WTC11 (cell line): Measurements from ENCODE around the gene CPEB3. TPM values are rescaled to one million over a fixed set of nuclear protein-coding genes. Genes with fewer than 3 reads are reported as not detected.

Experiments
- ATAC-seq: fragments of 200-7000 bp; cut with Tn5 transposase; 2 replicates; pipeline ENCODE4 v1.10.0; 2021; ENCODE audit warnings: mild to moderate bottlenecking, moderate library complexity
- CTCF ChIA-PET: fragments of 300-600 bp; sonication (Branson Sonifier 250); formaldehyde crosslinking; loops from one replicate; lab custom pipeline; 2021; ENCODE audit warnings: antibody characterized with exemption; lab: Charles Lee
- POLR2A ChIA-PET: fragments of 350-600 bp; sonication (Branson Sonifier 250); formaldehyde crosslinking; loops from one replicate; lab custom pipeline; 2021; ENCODE audit warnings: antibody characterized with exemption; lab: Charles Lee
- DNase-seq: peaks from one replicate; pipeline ENCODE4 v3.0.0; 2021; ENCODE audit warnings: low spot score
- H3K27ac Mint-ChIP-seq: 2 replicates; pipeline ENCODE4 v1.8.0; 2021; ENCODE audit warnings: mixed read lengths
- H3K27me3 Mint-ChIP-seq: 2 replicates; pipeline ENCODE4 v1.8.0; 2021; ENCODE audit warnings: low read depth, mild to moderate bottlenecking, moderate library complexity, mixed read lengths
- H3K36me3 Mint-ChIP-seq: 2 replicates; pipeline ENCODE4 v1.8.0; 2021; ENCODE audit warnings: mixed read lengths
- H3K4me1 Mint-ChIP-seq: 2 replicates; pipeline ENCODE4 v1.8.0; 2022; ENCODE audit warnings: mixed read lengths
- H3K4me3 Mint-ChIP-seq: 2 replicates; pipeline ENCODE4 v1.8.0; 2021; ENCODE audit warnings: mild to moderate bottlenecking, moderate library complexity, mixed read lengths
- H3K9me3 Mint-ChIP-seq: 2 replicates; pipeline ENCODE4 v1.8.0; 2021; ENCODE audit warnings: mixed read lengths
- ATF1 ChIP-seq: sonication (generic); formaldehyde crosslinking; IDR thresholded peaks from 2 replicates; pipeline ENCODE4 v1.8.1; 2023; ENCODE audit warnings: mild to moderate bottlenecking, moderate library complexity, missing genetic modification reagents
- ETV6 ChIP-seq: sonication (generic); formaldehyde crosslinking; IDR thresholded peaks from 2 replicates; pipeline ENCODE4 v1.8.1; 2022; ENCODE audit warnings: mild to moderate bottlenecking, missing genetic modification reagents
- FOXP1 ChIP-seq: sonication (generic); formaldehyde crosslinking; IDR thresholded peaks from 2 replicates; pipeline ENCODE4 v1.8.0; 2022; ENCODE audit warnings: missing genetic modification reagents, mild to moderate bottlenecking, moderate library complexity, borderline replicate concordance
- HMGA2 ChIP-seq: fragments of 250-450 bp; sonication (Bioruptor Pico); IDR thresholded peaks from 2 replicates; pipeline ENCODE4 v1.4.0; 2021; ENCODE audit warnings: mild to moderate bottlenecking, moderate library complexity
- IRF2 ChIP-seq: sonication (generic); formaldehyde crosslinking; IDR thresholded peaks from 2 replicates; pipeline ENCODE4 v1.8.0; 2022; ENCODE audit warnings: low read depth, missing genetic modification reagents, borderline replicate concordance
- KAT7 ChIP-seq: sonication (generic); formaldehyde crosslinking; IDR thresholded peaks from 2 replicates; pipeline ENCODE4 v1.8.1; 2023; ENCODE audit warnings: missing genetic modification reagents, mild to moderate bottlenecking, borderline replicate concordance
- MYBL2 ChIP-seq: sonication (generic); formaldehyde crosslinking; IDR thresholded peaks from 2 replicates; pipeline ENCODE4 v1.8.1; 2023; ENCODE audit warnings: mild to moderate bottlenecking, moderate library complexity, missing genetic modification reagents
- NFATC4 ChIP-seq: fragments of 250-450 bp; sonication (Bioruptor Pico); IDR thresholded peaks from 2 replicates; pipeline ENCODE4 v1.9.0; 2021; ENCODE audit warnings: mild to moderate bottlenecking
- SMAD4 ChIP-seq: sonication (generic); formaldehyde crosslinking; IDR thresholded peaks from 2 replicates; pipeline ENCODE4 v1.8.0; 2022; ENCODE audit warnings: mild to moderate bottlenecking, missing genetic modification reagents
- SP1 ChIP-seq: sonication (generic); formaldehyde crosslinking; conservative IDR thresholded peaks from 2 replicates; pipeline ENCODE4 v1.8.1; 2022; ENCODE audit warnings: missing genetic modification reagents
- TEAD1 ChIP-seq: sonication (generic); formaldehyde crosslinking; IDR thresholded peaks from 2 replicates; pipeline ENCODE4 v1.8.0; 2022; ENCODE audit warnings: mild to moderate bottlenecking, missing genetic modification reagents
- ZNF263 ChIP-seq: sonication (generic); formaldehyde crosslinking; IDR thresholded peaks from 2 replicates; pipeline ENCODE4 v1.8.1; 2022; ENCODE audit warnings: low read depth, mild to moderate bottlenecking, moderate library complexity, missing genetic modification reagents
- ZNF317 ChIP-seq: sonication (generic); formaldehyde crosslinking; IDR thresholded peaks from 2 replicates; pipeline ENCODE4 v1.8.1; 2023; ENCODE audit warnings: low read depth, mild to moderate bottlenecking, moderate library complexity, missing genetic modification reagents, borderline replicate concordance
- ZNF396 ChIP-seq: fragments of 250-450 bp; sonication (Bioruptor Pico); IDR thresholded peaks from 2 replicates; pipeline ENCODE4 v1.8.0; 2021; ENCODE audit warnings: mild to moderate bottlenecking, moderate library complexity, borderline replicate concordance
- ZNF423 ChIP-seq: fragments of 250-450 bp; sonication (Bioruptor Pico); IDR thresholded peaks from 2 replicates; pipeline ENCODE4 v2.1.2; 2022; ENCODE audit warnings: mild to moderate bottlenecking, moderate library complexity
- total RNA-seq: library from RNA; stranded (reverse); gene quantifications from 3 replicates; pipeline ENCODE4 v1.2.3, GENCODE V29; 2021
- TF ChIP-seq, protein P1 (sequence below): sonication (generic); formaldehyde crosslinking; IDR thresholded peaks from 2 replicates; pipeline ENCODE4 v1.8.0; 2022; ENCODE audit warnings: mild to moderate bottlenecking, missing genetic modification reagents
- TF ChIP-seq, protein P2 (sequence below): sonication (generic); formaldehyde crosslinking; conservative IDR thresholded peaks from 2 replicates; pipeline ENCODE4 v1.8.1; 2023; ENCODE audit warnings: mild to moderate bottlenecking, low read depth, missing genetic modification reagents, moderate library complexity
- TF ChIP-seq, protein P3 (sequence below): sonication (generic); formaldehyde crosslinking; IDR thresholded peaks from 2 replicates; pipeline ENCODE4 v1.8.1; 2022; ENCODE audit warnings: low read depth, mild to moderate bottlenecking, moderate library complexity, missing genetic modification reagents, borderline replicate concordance
- TF ChIP-seq, protein P4 (sequence below): sonication (generic); formaldehyde crosslinking; IDR thresholded peaks from 2 replicates; pipeline ENCODE4 v1.8.1; 2023; ENCODE audit warnings: mild to moderate bottlenecking, missing genetic modification reagents
- TF ChIP-seq, protein P5 (sequence below): fragments of 200-600 bp; IDR thresholded peaks from 2 replicates; pipeline ENCODE4 v1.8.0; 2022; ENCODE audit warnings: antibody characterized with exemption
- TF ChIP-seq, protein P6 (sequence below): sonication (generic); formaldehyde crosslinking; IDR thresholded peaks from 2 replicates; pipeline ENCODE4 v1.8.1; 2022; ENCODE audit warnings: mild to moderate bottlenecking, missing genetic modification reagents, moderate library complexity, borderline replicate concordance
- TF ChIP-seq, protein P7 (sequence below): fragments of 250-450 bp; sonication (Bioruptor Pico); IDR thresholded peaks from 2 replicates; pipeline ENCODE4 v2.1.2; 2022; ENCODE audit warnings: mild to moderate bottlenecking, moderate library complexity

CPEB3 gene
- total RNA-seq, 1 experiment from 2014 or later = 2.4 TPM

DNA sequence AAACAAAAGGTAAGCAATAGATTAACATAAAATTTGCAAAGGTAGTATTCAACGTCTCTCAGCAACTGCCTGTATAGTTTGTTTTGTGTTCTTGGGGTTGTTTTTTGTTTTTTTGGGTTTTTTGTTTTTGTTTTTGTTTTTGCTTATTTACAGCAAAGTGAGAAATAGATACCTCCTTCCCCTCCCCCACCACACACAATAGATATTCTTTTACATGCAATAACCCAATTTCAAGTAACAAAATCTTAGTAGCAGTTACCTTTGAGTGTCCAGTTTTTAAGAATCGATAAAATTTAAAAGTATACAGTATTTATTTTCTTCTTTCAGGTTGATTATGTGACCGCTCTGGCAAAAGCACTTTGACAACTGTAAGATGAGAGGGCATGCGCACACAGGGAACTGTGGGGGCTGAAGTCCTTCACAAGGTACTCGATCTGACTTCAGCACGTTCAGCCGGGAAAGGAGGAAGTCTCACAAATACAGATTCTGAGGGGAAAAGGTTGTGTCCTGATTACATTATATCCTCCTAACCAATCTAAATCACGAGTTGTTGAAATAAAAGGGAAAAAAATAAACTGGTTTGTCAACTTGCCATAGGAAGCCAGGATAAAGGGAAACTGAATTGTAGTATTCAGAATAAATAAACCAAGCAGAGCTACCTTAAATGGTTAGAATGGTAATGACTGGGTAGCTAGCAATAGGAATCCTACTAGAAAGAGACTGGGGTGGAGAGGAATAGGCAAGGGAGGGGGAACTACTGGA lies 47.8 kb downstream of the CPEB3 start (continued):
- TF ChIP-seq, protein P1, sequence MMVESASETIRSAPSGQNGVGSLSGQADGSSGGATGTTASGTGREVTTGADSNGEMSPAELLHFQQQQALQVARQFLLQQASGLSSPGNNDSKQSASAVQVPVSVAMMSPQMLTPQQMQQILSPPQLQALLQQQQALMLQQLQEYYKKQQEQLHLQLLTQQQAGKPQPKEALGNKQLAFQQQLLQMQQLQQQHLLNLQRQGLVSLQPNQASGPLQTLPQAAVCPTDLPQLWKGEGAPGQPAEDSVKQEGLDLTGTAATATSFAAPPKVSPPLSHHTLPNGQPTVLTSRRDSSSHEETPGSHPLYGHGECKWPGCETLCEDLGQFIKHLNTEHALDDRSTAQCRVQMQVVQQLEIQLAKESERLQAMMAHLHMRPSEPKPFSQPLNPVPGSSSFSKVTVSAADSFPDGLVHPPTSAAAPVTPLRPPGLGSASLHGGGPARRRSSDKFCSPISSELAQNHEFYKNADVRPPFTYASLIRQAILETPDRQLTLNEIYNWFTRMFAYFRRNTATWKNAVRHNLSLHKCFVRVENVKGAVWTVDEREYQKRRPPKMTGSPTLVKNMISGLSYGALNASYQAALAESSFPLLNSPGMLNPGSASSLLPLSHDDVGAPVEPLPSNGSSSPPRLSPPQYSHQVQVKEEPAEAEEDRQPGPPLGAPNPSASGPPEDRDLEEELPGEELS = no peak
- TF ChIP-seq, protein P2, sequence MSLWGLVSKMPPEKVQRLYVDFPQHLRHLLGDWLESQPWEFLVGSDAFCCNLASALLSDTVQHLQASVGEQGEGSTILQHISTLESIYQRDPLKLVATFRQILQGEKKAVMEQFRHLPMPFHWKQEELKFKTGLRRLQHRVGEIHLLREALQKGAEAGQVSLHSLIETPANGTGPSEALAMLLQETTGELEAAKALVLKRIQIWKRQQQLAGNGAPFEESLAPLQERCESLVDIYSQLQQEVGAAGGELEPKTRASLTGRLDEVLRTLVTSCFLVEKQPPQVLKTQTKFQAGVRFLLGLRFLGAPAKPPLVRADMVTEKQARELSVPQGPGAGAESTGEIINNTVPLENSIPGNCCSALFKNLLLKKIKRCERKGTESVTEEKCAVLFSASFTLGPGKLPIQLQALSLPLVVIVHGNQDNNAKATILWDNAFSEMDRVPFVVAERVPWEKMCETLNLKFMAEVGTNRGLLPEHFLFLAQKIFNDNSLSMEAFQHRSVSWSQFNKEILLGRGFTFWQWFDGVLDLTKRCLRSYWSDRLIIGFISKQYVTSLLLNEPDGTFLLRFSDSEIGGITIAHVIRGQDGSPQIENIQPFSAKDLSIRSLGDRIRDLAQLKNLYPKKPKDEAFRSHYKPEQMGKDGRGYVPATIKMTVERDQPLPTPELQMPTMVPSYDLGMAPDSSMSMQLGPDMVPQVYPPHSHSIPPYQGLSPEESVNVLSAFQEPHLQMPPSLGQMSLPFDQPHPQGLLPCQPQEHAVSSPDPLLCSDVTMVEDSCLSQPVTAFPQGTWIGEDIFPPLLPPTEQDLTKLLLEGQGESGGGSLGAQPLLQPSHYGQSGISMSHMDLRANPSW = no peak
- TF ChIP-seq ZNF263 (CRISPR knock-in tag) (no peak), ZNF396 (CRISPR knock-in tag) (no peak), NFATC4 (CRISPR knock-in tag) (no peak), ETV6 (CRISPR knock-in tag) (no peak), ZNF317 (CRISPR knock-in tag) (no peak), MYBL2 (no peak), SMAD4 (CRISPR knock-in tag) (no peak), TEAD1 (CRISPR knock-in tag) (no peak)
- TF ChIP-seq, protein P3, sequence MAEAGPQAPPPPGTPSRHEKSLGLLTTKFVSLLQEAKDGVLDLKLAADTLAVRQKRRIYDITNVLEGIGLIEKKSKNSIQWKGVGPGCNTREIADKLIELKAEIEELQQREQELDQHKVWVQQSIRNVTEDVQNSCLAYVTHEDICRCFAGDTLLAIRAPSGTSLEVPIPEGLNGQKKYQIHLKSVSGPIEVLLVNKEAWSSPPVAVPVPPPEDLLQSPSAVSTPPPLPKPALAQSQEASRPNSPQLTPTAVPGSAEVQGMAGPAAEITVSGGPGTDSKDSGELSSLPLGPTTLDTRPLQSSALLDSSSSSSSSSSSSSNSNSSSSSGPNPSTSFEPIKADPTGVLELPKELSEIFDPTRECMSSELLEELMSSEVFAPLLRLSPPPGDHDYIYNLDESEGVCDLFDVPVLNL = no peak
- TF ChIP-seq, protein P4, sequence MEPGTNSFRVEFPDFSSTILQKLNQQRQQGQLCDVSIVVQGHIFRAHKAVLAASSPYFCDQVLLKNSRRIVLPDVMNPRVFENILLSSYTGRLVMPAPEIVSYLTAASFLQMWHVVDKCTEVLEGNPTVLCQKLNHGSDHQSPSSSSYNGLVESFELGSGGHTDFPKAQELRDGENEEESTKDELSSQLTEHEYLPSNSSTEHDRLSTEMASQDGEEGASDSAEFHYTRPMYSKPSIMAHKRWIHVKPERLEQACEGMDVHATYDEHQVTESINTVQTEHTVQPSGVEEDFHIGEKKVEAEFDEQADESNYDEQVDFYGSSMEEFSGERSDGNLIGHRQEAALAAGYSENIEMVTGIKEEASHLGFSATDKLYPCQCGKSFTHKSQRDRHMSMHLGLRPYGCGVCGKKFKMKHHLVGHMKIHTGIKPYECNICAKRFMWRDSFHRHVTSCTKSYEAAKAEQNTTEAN (CRISPR knock-in tag) = no peak

DNA sequence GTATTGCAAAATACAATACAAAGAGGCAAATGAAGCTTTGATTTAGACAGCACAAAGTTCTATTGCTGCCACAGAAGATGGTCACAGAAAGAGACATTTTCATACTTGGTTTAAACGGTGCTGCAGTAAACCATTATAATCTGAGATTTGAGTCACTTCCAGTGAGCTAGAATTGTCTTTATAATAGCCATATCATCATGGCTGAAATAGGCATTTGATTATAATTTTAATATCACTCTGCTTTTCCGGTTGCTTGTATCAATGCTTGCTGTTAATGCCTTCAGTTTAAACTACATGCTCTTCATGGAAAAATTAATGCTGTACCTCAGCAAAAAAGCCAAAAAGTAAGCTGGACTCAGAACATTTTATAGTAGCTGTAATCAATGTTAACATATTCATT lies 48.5 kb downstream of the CPEB3 start:
- H3K27ac Mint-ChIP-seq = no peak overlapping the region
- H3K27me3 Mint-ChIP-seq = peaks cover 35% of the 10 kb centered on the region
- no peak for DNase-seq
- no peak for ATAC-seq
- peaks cover 36% of the 10 kb centered on the region for H3K4me1 Mint-ChIP-seq
- ChIA-PET CTCF (no interaction called here), POLR2A (interaction anchor here (0.5 kb wide), 1 partner anchor 445 kb away, joined by 3 read pairs; no protein-coding TSS in a partner anchor)
- TF ChIP-seq, protein P5, sequence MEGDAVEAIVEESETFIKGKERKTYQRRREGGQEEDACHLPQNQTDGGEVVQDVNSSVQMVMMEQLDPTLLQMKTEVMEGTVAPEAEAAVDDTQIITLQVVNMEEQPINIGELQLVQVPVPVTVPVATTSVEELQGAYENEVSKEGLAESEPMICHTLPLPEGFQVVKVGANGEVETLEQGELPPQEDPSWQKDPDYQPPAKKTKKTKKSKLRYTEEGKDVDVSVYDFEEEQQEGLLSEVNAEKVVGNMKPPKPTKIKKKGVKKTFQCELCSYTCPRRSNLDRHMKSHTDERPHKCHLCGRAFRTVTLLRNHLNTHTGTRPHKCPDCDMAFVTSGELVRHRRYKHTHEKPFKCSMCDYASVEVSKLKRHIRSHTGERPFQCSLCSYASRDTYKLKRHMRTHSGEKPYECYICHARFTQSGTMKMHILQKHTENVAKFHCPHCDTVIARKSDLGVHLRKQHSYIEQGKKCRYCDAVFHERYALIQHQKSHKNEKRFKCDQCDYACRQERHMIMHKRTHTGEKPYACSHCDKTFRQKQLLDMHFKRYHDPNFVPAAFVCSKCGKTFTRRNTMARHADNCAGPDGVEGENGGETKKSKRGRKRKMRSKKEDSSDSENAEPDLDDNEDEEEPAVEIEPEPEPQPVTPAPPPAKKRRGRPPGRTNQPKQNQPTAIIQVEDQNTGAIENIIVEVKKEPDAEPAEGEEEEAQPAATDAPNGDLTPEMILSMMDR = no peak
- TF ChIP-seq, protein P6, sequence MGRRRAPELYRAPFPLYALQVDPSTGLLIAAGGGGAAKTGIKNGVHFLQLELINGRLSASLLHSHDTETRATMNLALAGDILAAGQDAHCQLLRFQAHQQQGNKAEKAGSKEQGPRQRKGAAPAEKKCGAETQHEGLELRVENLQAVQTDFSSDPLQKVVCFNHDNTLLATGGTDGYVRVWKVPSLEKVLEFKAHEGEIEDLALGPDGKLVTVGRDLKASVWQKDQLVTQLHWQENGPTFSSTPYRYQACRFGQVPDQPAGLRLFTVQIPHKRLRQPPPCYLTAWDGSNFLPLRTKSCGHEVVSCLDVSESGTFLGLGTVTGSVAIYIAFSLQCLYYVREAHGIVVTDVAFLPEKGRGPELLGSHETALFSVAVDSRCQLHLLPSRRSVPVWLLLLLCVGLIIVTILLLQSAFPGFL (CRISPR knock-in tag) = no peak
- TF ChIP-seq SP1 (CRISPR knock-in tag) (no peak), IRF2 (CRISPR knock-in tag) (no peak), ZNF423 (CRISPR knock-in tag) (no peak), HMGA2 (CRISPR knock-in tag) (no peak), ATF1 (CRISPR knock-in tag) (no peak), FOXP1 (CRISPR knock-in tag) (no peak), KAT7 (CRISPR knock-in tag) (no peak)
- TF ChIP-seq, protein P7, sequence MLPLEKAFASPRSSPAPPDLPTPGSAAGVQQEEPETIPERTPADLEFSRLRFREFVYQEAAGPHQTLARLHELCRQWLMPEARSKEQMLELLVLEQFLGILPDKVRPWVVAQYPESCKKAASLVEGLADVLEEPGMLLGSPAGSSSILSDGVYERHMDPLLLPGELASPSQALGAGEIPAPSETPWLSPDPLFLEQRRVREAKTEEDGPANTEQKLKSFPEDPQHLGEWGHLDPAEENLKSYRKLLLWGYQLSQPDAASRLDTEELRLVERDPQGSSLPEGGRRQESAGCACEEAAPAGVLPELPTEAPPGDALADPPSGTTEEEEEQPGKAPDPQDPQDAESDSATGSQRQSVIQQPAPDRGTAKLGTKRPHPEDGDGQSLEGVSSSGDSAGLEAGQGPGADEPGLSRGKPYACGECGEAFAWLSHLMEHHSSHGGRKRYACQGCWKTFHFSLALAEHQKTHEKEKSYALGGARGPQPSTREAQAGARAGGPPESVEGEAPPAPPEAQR = no peak
- peak overlapping the region; percentile 42 for H3K4me3 Mint-ChIP-seq
- H3K9me3 Mint-ChIP-seq = no peaks in the 10 kb centered on the region
- no peaks in the 10 kb centered on the region for H3K36me3 Mint-ChIP-seq
